T-helper 1 cell (primary cell): Measurements from ENCODE around the gene ITCH.
"Not testable (repeated sequence)": the region's sequence is repeated elsewhere in the genome, so short reads cannot be mapped to it uniquely, and the experiment has no call there.

Experiments used
- DNase-seq, 5 donors: peaks; one replicate each; pipeline ENCODE4 v3.0.0-alpha.2; 2012 to 2020

ITCH gene

GRCh38 chr20:34382877-34383455 lies 19.9 kb downstream of the ITCH start:
- not testable (repeated sequence) for DNase-seq

GRCh38 chr20:34385464-34385863 lies 22.4 kb downstream of the ITCH start:
- DNase-seq = no peak

GRCh38 chr20:34388000-34388399 lies 24.9 kb downstream of the ITCH start:
- no peak for DNase-seq

GRCh38 chr20:34388678-34389077 lies 25.6 kb downstream of the ITCH start:
- DNase-seq = no peak

GRCh38 chr20:34389206-34389953 lies 26.3 kb downstream of the ITCH start:
- DNase-seq = no peak

GRCh38 chr20:34389954-34390555 lies 27.0 kb downstream of the ITCH start:
- no peak for DNase-seq

DNA sequence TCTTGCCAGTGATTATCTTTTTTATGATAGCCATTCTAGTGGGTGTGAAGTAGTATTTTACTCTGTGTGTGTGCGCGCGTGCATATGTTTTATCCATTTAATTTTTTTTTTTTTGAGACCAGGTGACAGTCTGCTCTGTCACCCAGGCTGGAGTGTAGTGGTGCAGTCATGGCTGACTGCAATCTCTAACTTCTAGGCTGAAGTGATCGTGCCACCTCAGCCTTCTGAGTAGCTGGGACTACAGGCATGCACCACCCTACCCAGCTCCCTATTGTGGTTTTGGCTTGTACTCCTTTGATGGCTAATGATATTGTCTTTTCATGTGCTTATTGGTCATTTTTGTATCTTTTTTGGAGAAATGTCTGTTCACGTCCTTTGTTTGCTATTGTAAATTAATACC lies 33.3 kb downstream of the ITCH start:
- DNase-seq = no peak

DNA sequence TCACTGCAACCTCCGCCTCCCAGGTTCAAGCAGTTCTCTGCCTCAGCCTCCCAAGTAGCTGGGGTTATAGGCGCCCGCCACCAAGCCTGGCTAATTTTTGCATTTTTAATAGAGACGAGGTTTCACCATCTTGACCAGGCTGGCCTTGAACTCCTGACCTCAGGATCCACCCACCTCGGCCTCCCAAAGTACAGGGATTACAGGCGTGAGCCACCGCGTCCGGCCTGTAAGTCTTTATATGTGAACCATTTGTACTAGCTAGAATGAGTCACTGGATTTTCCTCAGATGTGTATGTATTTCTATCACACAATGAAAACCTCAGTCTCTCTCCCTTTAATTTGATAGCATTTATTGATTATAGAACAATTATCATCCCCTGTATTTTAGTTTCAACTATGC lies 34.0 kb downstream of the ITCH start:
- DNase-seq = no peak

DNA sequence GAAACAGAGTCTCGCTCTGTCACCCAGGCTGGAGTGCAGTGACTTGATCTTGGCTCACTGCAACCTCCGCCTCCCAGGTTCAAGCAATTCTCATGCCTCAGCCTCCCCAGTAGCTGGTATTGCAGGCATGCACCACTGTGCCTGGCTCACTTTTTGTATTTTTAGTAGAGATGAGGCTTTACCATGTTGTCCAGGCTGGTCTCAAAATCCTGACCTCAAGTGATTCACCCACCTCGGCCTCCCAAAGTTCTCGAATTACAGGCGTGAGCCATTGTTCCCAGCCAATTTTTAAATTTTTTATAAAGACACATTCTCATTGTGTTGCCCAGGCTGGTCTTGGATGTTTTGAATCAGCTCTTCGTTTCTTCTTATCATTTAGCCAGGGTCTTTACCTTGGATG lies 37.7 kb downstream of the ITCH start:
- DNase-seq = not testable (repeated sequence)

DNA sequence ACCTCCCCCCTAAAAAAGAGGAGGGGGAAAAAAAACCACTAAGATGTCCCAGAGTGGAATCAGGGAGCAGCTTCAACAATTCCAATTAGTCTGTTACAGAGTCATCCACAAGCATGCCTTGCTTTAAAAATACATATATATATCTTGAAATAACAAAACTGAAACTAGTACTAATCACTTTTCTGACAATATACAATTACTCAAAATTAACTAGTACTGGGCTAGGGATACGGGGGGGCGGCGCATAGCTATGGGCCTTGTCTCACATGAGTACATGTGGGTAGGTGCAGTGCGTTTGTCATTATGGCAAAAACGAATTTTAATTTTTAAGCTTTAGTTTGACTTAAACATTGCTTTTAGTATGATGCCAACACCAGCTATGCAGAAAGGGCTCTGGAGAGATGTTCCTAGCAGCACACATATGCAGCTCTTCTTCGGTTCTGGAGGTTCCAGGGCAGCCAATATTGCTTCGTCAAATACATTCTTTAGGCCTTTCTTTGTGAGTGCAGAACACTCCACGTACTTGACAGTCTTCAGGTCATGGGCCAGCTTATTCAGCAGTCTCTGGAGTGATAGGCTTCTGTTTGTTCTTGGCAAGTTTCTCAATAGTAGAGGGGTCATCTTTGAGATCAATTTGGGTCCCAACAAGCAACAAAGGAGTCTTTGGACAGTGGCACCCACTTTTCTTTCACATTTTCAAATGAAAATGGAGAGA lies 38.8 kb downstream of the ITCH start:
- DNase-seq = no peak

- DNase-seq = no peak
Measured at GRCh38 chr20:34402461-34402860, 39.4 kb downstream of the ITCH start.

DNA sequence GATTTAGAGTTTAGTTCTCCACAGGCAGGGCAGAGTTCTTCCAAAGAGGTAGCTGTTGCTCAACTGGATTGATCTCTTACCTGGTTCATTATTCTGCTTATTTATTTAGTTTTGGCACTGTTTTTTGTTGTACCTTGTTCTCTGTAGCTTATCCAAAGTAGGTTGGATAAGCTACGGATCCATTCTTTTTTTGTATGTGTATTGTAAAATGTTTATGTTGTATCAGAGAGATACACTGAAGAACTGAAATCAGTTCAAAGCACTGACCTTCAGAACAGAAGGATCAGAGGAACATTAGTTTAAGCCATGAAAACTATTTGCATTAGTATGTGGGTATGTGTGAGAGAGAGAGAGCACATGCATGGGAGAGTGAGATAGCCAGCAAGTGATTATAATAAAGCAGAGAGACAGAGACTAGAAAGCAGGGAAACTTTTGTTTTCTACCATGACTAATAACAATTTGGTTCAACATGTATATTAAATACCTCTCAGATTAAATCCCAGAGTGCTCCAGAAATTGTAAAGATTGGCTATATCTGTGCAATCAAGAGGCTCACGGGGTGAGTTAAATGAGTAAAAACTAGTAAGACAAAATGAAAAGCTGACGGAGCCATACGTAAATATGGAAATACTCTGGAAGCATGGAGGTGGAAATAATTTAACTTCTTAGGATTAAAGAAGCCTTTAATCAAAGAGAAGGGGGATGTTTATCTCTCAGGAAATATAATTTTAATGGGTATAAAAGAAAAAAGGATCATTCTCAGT lies 40.2 kb downstream of the ITCH start:
- no peak for DNase-seq

DNA sequence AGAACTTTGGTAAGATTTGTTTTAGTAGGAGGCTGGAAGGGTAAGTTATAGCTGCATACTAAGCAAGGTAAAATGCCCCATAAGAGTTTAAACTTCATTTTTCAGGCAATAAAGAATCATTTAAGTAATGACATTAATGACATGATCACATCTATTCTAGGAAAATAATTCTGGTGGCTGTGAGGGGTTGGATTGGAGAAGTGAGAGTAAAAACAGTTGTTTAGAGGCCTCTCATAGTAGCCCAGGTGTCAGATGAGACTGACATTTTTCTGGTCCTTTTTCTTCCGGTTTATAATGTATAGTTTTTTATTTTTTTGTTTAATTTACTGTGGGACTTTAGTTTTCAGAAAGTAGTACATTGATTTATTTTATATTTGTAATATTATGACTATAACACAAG lies 40.8 kb downstream of the ITCH start:
- no peak for DNase-seq

- no peak for DNase-seq
Measured at GRCh38 chr20:34404803-34405202, 41.7 kb downstream of the ITCH start.

DNA sequence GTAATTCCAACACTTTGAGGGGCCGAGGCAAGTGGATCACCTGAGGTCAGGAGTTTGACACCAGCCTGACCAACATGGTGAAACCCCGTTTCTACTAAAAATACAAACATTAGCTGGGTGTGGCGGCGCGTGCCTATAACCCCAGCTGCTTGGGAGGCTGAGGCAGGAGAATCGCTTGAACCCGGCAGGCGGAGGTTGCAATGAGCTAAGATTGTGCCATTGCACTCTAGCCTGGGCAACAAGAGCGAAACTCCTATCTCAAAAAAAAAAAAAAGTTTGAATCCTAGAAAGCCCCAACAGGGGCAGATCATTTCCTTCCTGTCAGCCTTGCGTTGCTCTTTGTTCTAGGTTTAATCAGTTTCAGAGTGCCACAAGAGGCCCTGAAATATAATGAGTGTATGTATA lies 42.2 kb downstream of the ITCH start:
- peak in 2 of 5 donors; percentile 26 to 72 for DNase-seq

DNA sequence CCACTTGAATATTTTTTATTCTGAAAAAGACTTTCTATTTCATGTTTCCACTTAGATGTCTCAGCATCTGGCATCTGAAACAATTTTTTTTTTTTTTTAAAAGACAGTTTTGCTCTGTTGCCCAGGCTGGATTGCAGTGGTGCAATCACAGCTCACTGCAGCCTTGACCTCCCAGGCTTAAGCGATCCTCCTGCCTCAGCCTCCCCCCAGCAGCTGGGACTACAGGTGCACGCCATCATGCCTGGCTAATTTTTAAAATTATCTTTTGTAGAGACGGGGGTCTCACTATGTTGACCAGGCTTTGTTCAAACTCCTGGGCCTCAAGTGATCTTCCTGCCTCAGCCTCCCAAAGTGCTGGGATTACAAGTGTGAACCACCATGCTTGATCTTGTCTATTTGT lies 42.9 kb downstream of the ITCH start:
- not testable (repeated sequence) for DNase-seq

- DNase-seq = no peak
Measured at GRCh38 chr20:34407962-34408474, 44.9 kb downstream of the ITCH start.

- DNase-seq = no peak
Measured at GRCh38 chr20:34410336-34410735, 47.3 kb downstream of the ITCH start.

GRCh38 chr20:34412453-34412852 lies 49.4 kb downstream of the ITCH start:
- DNase-seq = no peak

- not testable (repeated sequence) for DNase-seq
Measured at GRCh38 chr20:34414525-34414924, 51.5 kb downstream of the ITCH start.

GRCh38 chr20:34415079-34415478 lies 52.0 kb downstream of the ITCH start:
- DNase-seq = no peak

- no peak for DNase-seq
Measured at GRCh38 chr20:34420146-34420545, 57.1 kb downstream of the ITCH start.

GRCh38 chr20:34420975-34421374 lies 57.9 kb downstream of the ITCH start:
- DNase-seq = no peak
